Stimulated activated CD4-positive, alpha-beta T cell treated with anti-CD3 and anti-CD28 coated beads, Interleukin-15, amount 100 ng/mL, for 1 hour (primary cell): ENCODE results near the gene GPR137C.

ENCODE experiments used
- DNase-seq, 2 donors: peaks; one replicate each; pipeline ENCODE4 v3.0.0-alpha.2; 2020; ENCODE audit warnings: low read depth in 1 of 2, low spot score in 1 of 2

Gene GPR137C

GRCh38 chr14:52552063-52552988, at the start of gene GPR137C, which contains the start of gene TXNDC16:
Gene GPR137C, plus strand, starts transcription at chr14:52552836. Its CDS starts 312 bp downstream, at chr14:52553148.
Gene TXNDC16, minus strand, starts transcription at chr14:52552505. Its CDS starts 8,948 bp downstream, at chr14:52543557.
- DNase-seq = peak; percentile 95 to 97

GRCh38 chr14:52513249-52513648, 39.4 kb upstream of the GPR137C start:
- no peak for DNase-seq

GRCh38 chr14:52514046-52514811, 38.4 kb upstream of the GPR137C start:
- DNase-seq = no peak

- DNase-seq = no peak
Measured at GRCh38 chr14:52522033-52522432, 30.6 kb upstream of the GPR137C start.

- DNase-seq = no peak
Measured at GRCh38 chr14:52522581-52523345, 29.9 kb upstream of the GPR137C start.

- DNase-seq = no peak
Measured at GRCh38 chr14:52527052-52527451, 25.6 kb upstream of the GPR137C start.

- DNase-seq = no peak
Measured at GRCh38 chr14:52531481-52531880, 21.2 kb upstream of the GPR137C start.

- DNase-seq = no peak
Measured at GRCh38 chr14:52536269-52536668, 16.4 kb upstream of the GPR137C start.

- DNase-seq = no peak
Measured at GRCh38 chr14:52538623-52539022, 14.0 kb upstream of the GPR137C start.

GRCh38 chr14:52545584-52546317, 6.9 kb upstream of the GPR137C start:
- no peak for DNase-seq

GRCh38 chr14:52546318-52546670, 6.3 kb upstream of the GPR137C start:
- no peak for DNase-seq

- DNase-seq = no peak
Measured at GRCh38 chr14:52547027-52547426, 5.6 kb upstream of the GPR137C start.

GRCh38 chr14:52547526-52547925, 5.1 kb upstream of the GPR137C start:
- DNase-seq = no peak

- no peak for DNase-seq
Measured at GRCh38 chr14:52550661-52551060, 2.0 kb upstream of the GPR137C start.

GRCh38 chr14:52551205-52551604, 1.4 kb upstream of the GPR137C start:
- DNase-seq = no peak

- DNase-seq = no peak
Measured at GRCh38 chr14:52551696-52552062, 957 bp upstream of the GPR137C start.

- DNase-seq = peak; percentile 3 to 12
Measured at GRCh38 chr14:52553002-52553670, 500 bp downstream of the GPR137C start.

GRCh38 chr14:52553671-52554575, 1.3 kb downstream of the GPR137C start:
- DNase-seq = peak; percentile 59 to 69

- DNase-seq = no peak
Measured at GRCh38 chr14:52558688-52559087, 6.1 kb downstream of the GPR137C start.
